Measurements from ENCODE around the gene ANKRD13B. TPM values are rescaled to one million over a fixed set of nuclear protein-coding genes. Genes with fewer than 3 reads are reported as not detected.
A peak's percentile ranks its signal among the peaks of the same experiment; 100 is the strongest.

ANKRD13B gene
- total RNA-seq, 2 donors from 2014 or later, result 2.2 to 2.6 TPM

DNA sequence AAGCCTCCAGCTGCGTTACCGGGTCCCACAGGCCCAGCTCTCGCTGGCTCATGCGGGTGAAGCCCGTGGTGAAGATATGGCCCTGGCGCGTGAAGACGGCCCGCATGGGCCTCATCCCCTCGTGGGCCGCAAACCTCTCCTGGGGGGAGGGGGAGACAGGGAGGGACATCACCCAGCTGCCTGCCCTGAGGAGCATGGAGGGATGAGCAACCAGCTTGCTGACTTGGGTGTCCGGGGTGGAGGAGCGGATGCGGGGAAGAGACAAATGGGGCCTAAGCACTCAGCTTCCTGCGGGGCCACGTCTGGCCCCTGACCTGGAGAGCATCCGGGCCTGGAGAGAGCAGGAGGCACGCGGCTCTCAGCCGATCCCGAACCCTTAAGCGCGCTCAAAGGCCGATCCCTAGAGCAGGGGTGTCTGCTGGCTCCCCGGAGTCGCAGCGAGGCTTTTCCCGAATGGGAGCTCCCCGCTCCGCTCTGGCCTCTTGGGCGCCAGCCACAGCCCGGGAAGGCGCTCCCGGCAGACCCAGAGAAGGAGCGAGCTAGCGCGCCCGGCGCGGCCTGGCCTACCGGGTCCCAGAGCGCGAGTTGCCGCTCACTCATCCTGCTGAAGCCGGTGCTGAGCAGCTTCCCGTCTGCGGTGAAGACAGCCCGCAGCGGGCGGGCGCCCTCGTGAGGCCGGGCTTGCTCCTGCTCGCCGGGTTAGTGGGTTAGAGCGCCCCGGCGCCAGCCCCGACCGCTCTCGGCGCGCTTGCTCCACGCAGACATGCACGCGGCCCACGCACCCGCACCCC lies 24.7 kb downstream of the ANKRD13B start:
- H3K4me1 ChIP-seq (ENCODE audit: control insufficient read depth, insufficient read depth, low read length), result no peaks in the 10 kb centered on the region
- no peak overlapping the region for H3K27ac ChIP-seq (ENCODE audit: low read depth, low read length)
- Mint-ChIP-seq H3K36me3 (ENCODE audit: low read depth) (no peaks in the 10 kb centered on the region), H3K27ac (no peak overlapping the region), H3K9me3 (no peaks in the 10 kb centered on the region), H3K4me3 (no peak overlapping the region), H3K4me1 (peaks cover 2% of the 10 kb centered on the region), H3K27me3 (ENCODE audit: insufficient read depth) (peaks cover 97% of the 10 kb centered on the region)
- no peak overlapping the region for H3K9ac ChIP-seq (ENCODE audit: extremely low read depth, low read length, poor library complexity, severe bottlenecking)
- peak; percentile 89 for TF ChIP-seq CTCF (conservative IDR thresholded peaks at IDR 0.05)
- H3K27me3 ChIP-seq (ENCODE audit: control insufficient read depth, insufficient read depth, low read length, poor library complexity, severe bottlenecking), result peaks cover 97% of the 10 kb centered on the region
- no peaks in the 10 kb centered on the region for H3K9me3 ChIP-seq (ENCODE audit: control insufficient read depth, low read length)
- no peaks in the 10 kb centered on the region for H3K36me3 ChIP-seq (ENCODE audit: control insufficient read depth, insufficient read depth, low read length)
- DNase-seq, result peak; percentile 96
- 22 to 28% methylated on average over 46 to 68 of the region's 68 CpGs for WGBS, 2 experiments (ENCODE audit: insufficient coverage in 1 of 2, insufficient read length in 1 of 2)
- no peak overlapping the region for H3K4me3 ChIP-seq (ENCODE audit: low read length)

GRCh38 chr17:29618272-29619065 lies 25.5 kb downstream of the ANKRD13B start:
- peaks cover 99% of the 10 kb centered on the region for H3K27me3 Mint-ChIP-seq (ENCODE audit: insufficient read depth)
- Histone ChIP-seq H3K36me3 (ENCODE audit: control insufficient read depth, insufficient read depth, low read length) (no peaks in the 10 kb centered on the region), H3K27ac (ENCODE audit: low read depth, low read length) (no peak overlapping the region), H3K9me3 (ENCODE audit: control insufficient read depth, low read length) (no peaks in the 10 kb centered on the region), H3K9ac (ENCODE audit: extremely low read depth, low read length, poor library complexity, severe bottlenecking) (no peak overlapping the region), H3K4me1 (ENCODE audit: control insufficient read depth, insufficient read depth, low read length) (peaks cover 2% of the 10 kb centered on the region), H3K27me3 (ENCODE audit: control insufficient read depth, insufficient read depth, low read length, poor library complexity, severe bottlenecking) (peaks cover 100% of the 10 kb centered on the region), H3K4me3 (ENCODE audit: low read length) (no peak overlapping the region)
- DNase-seq, result no peak
- H3K27ac Mint-ChIP-seq, result no peak overlapping the region
- H3K9me3 Mint-ChIP-seq, result no peaks in the 10 kb centered on the region
- peaks cover 6% of the 10 kb centered on the region for H3K4me1 Mint-ChIP-seq
- TF ChIP-seq CTCF (conservative IDR thresholded peaks at IDR 0.05), result peak; percentile 44
- H3K36me3 Mint-ChIP-seq (ENCODE audit: low read depth), result no peaks in the 10 kb centered on the region
- H3K4me3 Mint-ChIP-seq, result no peak overlapping the region
- 59 to 71% methylated on average over 10 to 22 of the region's 22 CpGs for WGBS, 2 experiments (ENCODE audit: insufficient coverage in 1 of 2, insufficient read length in 1 of 2)

DNA sequence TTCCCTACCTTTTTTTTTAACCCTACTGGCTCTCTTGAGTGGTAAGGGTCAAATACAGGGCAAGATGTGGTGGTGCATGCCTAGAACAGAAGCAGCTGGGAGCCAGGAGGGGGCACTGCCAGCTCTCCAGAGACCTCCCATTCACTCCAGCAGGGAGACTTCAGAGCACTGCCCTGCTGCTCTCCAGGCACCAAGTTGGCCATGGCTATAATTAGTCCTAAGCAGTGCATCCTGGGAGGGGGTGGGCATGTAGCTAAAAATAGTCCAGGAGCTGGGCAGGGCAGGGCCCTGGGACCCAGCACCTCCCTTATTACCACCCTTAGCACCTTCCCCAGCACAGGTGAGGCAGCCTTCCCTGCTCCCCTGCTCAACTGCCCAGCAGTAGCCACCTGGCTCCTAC lies 26.3 kb downstream of the ANKRD13B start:
- H3K27me3 ChIP-seq (ENCODE audit: control insufficient read depth, insufficient read depth, low read length, poor library complexity, severe bottlenecking), result peaks cover 100% of the 10 kb centered on the region
- peaks cover 99% of the 10 kb centered on the region for H3K27me3 Mint-ChIP-seq (ENCODE audit: insufficient read depth)

More for the DNA sequence above, 26.3 kb downstream of the ANKRD13B start:
- Mint-ChIP-seq H3K4me1 (peaks cover 6% of the 10 kb centered on the region), H3K4me3 (no peak overlapping the region), H3K36me3 (ENCODE audit: low read depth) (no peaks in the 10 kb centered on the region), H3K9me3 (no peaks in the 10 kb centered on the region), H3K27ac (no peak overlapping the region)
- peak; percentile 78 for DNase-seq
- no peak overlapping the region for H3K9ac ChIP-seq (ENCODE audit: extremely low read depth, low read length, poor library complexity, severe bottlenecking)
- no peak overlapping the region for H3K4me3 ChIP-seq (ENCODE audit: low read length)
- no peak overlapping the region for H3K27ac ChIP-seq (ENCODE audit: low read depth, low read length)
- H3K4me1 ChIP-seq (ENCODE audit: control insufficient read depth, insufficient read depth, low read length), result peaks cover 2% of the 10 kb centered on the region
- H3K9me3 ChIP-seq (ENCODE audit: control insufficient read depth, low read length), result no peaks in the 10 kb centered on the region
- H3K36me3 ChIP-seq (ENCODE audit: control insufficient read depth, insufficient read depth, low read length), result no peaks in the 10 kb centered on the region
- peak; percentile 67 for TF ChIP-seq CTCF (conservative IDR thresholded peaks at IDR 0.05)

Data from endodermal cell (in vitro differentiated cells).